Esophagus muscularis mucosa (tissue), 4 donors: ENCODE results near the gene LSM14B.

Experiments
- CTCF ChIP-seq, 3 experiments: fragments of 200-600 bp in 2 of 3; fragments of 450-650 bp in 1 of 3; sonication (generic) in 2 of 3; IDR thresholded peaks; one replicate each; pipeline ENCODE4 v1.5.1; 2017 to 2019; ENCODE audit warnings: antibody characterized with exemption in 3 of 3, mild to moderate bottlenecking in 2 of 3, moderate library complexity in 1 of 3
- EP300 ChIP-seq: sonication (generic); formaldehyde crosslinking; IDR thresholded peaks from one replicate; pipeline ENCODE4 v1.6.1; 2017; ENCODE audit warnings: antibody characterized with exemption
- POLR2A ChIP-seq: fragments of 450-650 bp; IDR thresholded peaks from one replicate; pipeline ENCODE4 v1.6.1; 2017; ENCODE audit warnings: antibody characterized with exemption, moderate library complexity, mild to moderate bottlenecking, low read depth
- POLR2AphosphoS5 ChIP-seq, 2 donors: sonication (generic); formaldehyde crosslinking; IDR thresholded peaks; one replicate each; pipeline ENCODE4 v1.6.1; 2017; ENCODE audit warnings: antibody characterized with exemption in 2 of 2

- TF ChIP-seq CTCF (IDR thresholded peaks at IDR 0.05) (no peak), POLR2A (no peak), POLR2AphosphoS5 (IDR thresholded peaks at IDR 0.05) (peak; percentile 15 to 50), EP300 (no peak)
Observed at GRCh38 chr20:62134735-62135231, 12.5 kb downstream of the LSM14B start.
